Subcutaneous adipose tissue (tissue), 4 donors: ENCODE results near the gene PDIA5. TPM values are rescaled to one million over a fixed set of nuclear protein-coding genes. Genes with fewer than 3 reads are reported as not detected.

Experiments used
- total RNA-seq, 4 donors: library from RNA; depleted of rRNA; stranded (reverse); fragments of >200 nt; gene quantifications; one replicate each; pipeline ENCODE4 v1.1.0, GENCODE V29; 2016
- TF ChIP-seq, protein P1 (sequence below): fragments of 450-650 bp; IDR thresholded peaks from one replicate; pipeline ENCODE4 v1.5.1; 2016; ENCODE audit warnings: low read depth, mild to moderate bottlenecking, control low read depth, antibody characterized with exemption, moderate library complexity

Gene PDIA5
- total RNA-seq, 4 donors from 2014 or later, result 5.9 to 20.3 (median 11.3) TPM

DNA sequence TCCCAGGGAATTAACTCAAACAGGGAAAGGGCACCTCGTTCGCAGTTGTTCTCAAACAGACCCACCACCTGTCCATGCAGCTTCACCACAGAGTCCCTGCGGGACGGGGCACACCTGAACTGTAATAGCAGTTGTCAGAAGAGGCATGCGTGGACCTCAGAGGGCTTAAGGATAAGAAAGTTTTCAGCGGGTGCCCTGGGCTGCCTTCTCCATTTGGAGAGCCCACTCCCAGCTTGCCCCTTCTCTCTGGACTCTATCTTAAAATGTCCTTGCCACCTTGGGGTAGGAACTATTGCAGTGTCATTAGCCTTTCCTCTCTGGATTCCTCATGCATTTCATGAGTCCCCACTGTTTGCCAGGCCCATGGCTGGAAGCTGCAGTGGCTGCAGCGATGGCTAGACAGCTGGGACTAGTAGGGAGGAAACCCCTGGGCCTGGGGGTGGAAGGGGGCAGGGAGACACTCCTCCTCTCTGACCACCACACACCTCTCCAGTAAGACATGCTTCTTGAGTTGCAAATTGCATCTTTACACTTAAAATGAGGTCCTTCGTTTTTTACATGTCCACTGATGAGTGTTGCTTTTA is 33.5 kb downstream of the PDIA5 start:
- TF ChIP-seq, protein P1, sequence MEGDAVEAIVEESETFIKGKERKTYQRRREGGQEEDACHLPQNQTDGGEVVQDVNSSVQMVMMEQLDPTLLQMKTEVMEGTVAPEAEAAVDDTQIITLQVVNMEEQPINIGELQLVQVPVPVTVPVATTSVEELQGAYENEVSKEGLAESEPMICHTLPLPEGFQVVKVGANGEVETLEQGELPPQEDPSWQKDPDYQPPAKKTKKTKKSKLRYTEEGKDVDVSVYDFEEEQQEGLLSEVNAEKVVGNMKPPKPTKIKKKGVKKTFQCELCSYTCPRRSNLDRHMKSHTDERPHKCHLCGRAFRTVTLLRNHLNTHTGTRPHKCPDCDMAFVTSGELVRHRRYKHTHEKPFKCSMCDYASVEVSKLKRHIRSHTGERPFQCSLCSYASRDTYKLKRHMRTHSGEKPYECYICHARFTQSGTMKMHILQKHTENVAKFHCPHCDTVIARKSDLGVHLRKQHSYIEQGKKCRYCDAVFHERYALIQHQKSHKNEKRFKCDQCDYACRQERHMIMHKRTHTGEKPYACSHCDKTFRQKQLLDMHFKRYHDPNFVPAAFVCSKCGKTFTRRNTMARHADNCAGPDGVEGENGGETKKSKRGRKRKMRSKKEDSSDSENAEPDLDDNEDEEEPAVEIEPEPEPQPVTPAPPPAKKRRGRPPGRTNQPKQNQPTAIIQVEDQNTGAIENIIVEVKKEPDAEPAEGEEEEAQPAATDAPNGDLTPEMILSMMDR, result no peak

- TF ChIP-seq, protein P1, result no peak
Measured at GRCh38 chr3:123102249-123102648, 35.4 kb downstream of the PDIA5 start.

DNA sequence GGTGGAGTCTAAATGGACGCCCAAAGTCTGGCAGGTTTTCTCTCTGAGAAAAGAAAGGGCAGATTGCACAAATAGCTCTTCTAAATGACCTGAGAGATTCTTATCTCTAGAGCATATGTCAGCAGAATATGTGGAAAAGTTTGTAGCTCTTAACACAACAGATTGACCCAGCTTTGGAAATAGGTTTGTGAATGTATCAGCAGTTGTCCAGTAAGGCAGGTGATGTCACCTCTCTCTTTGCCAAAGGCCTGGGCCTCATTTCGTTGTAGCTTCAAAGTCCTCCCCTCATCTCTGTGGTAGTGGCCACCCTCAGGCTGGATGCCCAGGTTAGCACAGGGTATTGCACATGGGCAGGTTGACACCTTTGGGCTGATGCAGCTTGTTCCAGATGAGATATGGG is 36.0 kb downstream of the PDIA5 start:
- TF ChIP-seq, protein P1, result no peak

DNA sequence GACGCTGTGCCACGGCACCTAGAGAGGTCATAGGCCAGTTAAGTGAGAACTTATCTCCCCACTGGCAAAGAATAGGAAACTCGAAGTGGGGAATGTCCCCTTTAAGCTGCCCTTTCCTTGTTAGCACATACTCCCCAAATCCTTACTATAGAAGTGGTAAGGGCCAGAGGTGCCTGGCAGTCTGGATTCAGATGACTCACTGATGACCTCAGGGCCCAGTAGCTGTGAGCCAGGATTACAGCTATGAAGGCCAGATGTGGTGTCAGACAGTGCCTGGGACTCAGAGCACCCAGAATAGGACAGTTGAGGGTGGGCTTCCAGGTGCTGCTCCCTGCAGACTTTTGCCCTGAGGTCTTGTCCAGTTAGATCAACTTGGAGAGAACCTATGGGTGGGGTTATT is 37.7 kb downstream of the PDIA5 start:
- TF ChIP-seq, protein P1, result no peak

DNA sequence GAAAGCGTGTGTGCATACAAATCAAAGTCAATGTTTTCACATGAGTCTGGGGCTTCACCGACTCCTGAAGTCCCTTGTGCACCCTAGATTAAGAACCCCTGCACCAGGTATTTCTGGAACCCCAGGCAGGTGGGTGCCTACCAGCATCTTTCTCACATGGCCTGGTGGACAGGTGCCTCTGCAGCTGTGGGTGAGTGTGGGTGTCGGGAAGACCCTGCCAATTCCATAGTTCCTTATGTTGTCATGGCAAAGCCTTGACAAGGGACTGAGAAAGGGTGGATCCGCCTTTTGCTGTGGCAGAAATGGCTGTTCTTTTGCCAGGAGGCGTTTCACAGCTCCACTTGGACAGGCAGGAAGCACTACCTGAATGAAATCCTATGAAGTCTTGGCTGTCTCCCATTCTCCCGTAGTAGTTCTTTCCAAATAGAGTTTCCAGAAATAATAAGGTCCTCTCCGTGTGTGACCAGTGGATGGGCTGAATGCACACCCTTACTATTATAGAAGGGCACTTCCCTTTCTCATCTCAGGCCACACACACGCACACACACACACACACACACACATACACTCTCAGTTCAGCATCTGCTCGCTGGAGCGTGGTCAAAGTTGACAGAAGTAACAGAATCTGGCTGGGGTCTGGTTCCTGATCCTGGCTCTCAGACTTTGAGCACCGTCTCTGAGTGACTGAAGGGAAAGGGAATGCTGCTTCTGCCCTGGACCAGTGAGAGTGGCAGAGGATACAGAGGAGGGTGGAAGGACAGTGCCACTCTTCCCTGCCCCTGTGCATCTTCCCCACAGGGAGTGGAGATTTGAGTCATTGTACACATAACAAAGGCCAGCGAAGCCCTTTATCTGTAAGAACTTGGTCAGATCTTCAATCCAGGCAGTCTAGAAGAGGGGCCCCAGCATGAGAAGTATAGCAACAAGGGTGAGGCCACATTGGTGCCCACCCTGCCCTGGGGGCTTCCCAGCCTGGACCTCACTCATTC is 38.7 kb downstream of the PDIA5 start:
- TF ChIP-seq, protein P1, result no peak

- TF ChIP-seq, protein P1, result no peak
Measured at GRCh38 chr3:123110282-123110975, 43.6 kb downstream of the PDIA5 start.
